ENCODE measurements around the gene HENMT1. TPM values are rescaled to one million over a fixed set of nuclear protein-coding genes. Genes with fewer than 3 reads are reported as not detected.
"Not testable (repeated sequence)": the region's sequence is repeated elsewhere in the genome, so short reads cannot be mapped to it uniquely, and the experiment has no call there.

Gene HENMT1
- total RNA-seq (2014; rRNA removed; shearing (Covaris generic)), result not detected in 2 replicates
- 0.19 TPM in 2 replicates for polyA plus RNA-seq (2015; cell fraction: cytosol; rRNA removed)
- not detected in 2 replicates for polyA plus RNA-seq (2015; cell fraction: nucleus; rRNA removed)

DNA sequence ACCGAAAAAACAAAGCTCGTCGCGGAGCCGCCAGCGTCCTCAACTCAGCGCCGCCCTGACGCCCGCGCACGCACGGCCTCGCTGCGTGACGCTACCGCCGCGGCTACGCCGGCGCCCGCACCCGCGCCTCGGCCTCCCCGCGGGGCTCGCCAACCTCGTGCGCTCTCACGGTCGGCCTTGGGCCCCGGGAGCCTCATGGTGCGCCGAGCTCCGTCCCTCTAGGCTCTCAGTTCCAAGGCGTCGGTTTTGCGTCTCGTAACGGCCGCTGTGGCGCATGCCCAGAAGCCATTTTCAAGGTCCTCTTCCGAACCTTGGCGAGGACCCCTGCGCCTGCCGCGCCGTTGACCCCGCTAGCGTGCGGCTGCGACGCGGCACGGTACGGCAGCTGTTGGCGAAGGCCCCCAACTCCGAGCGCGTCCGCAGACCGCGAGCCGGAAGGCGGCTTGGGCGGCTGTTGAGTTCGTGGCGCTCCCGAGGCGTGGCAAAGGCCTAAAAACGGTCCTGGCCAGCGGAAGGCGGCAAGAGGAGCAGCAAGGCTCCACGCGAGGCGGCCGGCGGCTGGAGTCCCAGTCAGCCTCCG, at the start of gene HENMT1:
HENMT1 (minus strand) TSS at position 64 of the 580 bp plus-strand sequence. CDS start 1,209 bp downstream, outside the sequence.
- DNase-seq (ENCODE audit: low read depth, low spot score), result no peak
- in situ Hi-C loops (cut with HindIII; ENCODE audit: low pct_unique_long_range_greater_than_20kb, low sequenced_read_pairs), result no loop called here

DNA sequence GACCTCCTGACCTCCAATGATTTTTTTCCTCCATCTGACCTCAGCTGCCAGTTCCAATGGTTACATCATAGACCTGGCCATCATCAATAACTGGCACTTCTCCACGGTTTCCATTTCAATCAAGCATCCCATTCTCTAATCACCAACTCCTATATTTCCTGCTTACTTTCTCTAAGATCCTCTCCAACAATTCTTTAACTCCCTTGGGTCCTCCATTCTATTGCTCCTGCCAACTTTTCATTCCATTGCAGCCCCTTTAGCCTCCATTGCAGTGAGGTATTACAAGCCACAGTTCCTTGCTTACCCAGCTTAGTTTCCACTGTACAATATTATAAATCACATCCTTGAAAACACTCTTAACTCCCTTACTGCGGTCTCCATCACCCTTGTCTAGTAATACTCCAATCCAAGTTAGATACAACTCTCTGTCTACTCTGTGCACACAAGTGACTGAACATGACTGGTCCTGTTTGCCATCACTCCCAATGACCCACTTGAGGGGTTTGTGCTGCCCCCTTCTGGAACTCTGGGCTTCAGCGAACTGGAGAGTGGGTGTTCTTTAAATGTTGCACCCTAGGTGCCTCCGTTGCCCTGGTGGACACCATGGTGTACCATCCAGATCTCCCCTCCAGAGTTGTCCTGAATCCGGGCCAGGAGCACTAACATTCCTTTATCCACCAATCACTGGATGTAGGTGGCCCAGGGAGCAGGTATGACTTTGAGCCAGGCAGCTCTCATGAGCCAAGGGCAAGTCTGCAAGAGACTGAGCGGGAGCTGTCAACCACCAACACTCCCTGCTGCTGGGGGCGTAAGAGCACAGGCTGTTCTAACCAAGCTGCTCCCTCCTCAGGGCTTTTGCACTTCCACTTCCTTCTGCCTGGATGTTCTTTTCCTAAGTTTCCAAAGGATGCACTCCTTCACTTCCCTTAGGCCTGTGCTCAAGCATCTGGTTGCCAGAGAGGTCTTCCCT, 48.1 kb upstream of the HENMT1 start:
- in situ Hi-C loops (cut with HindIII; ENCODE audit: low pct_unique_long_range_greater_than_20kb, low sequenced_read_pairs), result no loop called here
- peak; percentile 74 for DNase-seq (ENCODE audit: low read depth, low spot score)

DNA sequence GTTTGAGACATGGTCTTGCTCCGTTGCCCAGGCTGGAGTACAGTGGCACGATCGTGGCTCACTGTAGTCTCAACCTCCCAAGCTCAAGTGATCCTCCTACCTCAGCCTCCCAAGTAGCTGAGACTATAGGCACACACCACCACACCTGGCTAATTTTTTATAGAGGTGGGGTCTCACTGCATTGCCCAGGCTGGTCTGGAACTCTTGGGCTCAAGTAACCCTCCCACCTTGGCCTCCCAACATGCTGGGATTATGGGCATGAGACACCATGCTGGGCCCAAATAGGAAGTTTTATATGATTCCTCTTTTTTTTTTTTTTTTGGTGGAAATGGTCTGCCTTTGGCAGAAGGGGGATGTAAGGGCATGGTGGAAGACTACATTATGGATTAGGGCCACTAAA, 45.8 kb upstream of the HENMT1 start:
- in situ Hi-C loops (cut with HindIII; ENCODE audit: low pct_unique_long_range_greater_than_20kb, low sequenced_read_pairs), result no loop called here
- DNase-seq (ENCODE audit: low read depth, low spot score), result no peak

DNA sequence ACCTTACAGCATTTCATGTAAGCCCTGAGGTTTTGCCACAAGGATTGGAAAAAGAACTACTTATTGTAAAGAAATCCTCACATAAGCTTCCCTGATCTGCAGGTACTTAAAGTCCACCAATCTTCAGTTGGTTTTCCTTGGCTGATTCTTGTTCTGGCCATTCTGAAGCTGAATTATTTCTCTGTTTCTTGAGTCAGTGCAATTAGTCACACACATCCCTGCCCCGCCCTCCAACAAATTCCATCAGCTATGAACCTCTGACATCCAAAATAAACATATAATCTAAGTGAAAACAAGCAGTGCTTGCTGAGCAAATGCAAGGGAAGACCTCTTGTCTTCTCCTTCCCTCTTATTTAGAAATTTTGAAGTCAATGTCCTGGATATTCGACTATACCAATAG, 43.6 kb upstream of the HENMT1 start:
- in situ Hi-C loops (cut with HindIII; ENCODE audit: low pct_unique_long_range_greater_than_20kb, low sequenced_read_pairs), result no loop called here
- no peak for DNase-seq (ENCODE audit: low read depth, low spot score)

DNA sequence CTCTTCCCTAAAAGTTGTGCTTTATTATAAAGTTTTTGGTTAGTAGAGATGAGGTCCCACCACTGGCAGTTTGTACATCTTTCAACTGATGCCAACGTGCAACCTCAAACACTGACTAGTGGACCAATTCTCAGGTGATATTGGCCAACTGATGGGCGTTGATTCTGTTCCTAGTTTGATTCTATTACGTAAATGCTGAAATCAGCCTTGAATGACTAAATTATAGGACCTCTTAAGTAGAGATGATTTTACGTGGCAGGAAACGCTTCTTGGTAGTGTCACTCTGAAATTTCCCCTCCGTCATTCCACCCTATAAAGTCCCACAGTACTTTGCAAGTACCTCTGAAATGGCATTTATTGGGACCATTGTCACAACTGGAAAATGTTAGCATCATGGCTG, 43.0 kb upstream of the HENMT1 start:
- in situ Hi-C loops (cut with HindIII; ENCODE audit: low pct_unique_long_range_greater_than_20kb, low sequenced_read_pairs), result no loop called here
- no peak for DNase-seq (ENCODE audit: low read depth, low spot score)

DNA sequence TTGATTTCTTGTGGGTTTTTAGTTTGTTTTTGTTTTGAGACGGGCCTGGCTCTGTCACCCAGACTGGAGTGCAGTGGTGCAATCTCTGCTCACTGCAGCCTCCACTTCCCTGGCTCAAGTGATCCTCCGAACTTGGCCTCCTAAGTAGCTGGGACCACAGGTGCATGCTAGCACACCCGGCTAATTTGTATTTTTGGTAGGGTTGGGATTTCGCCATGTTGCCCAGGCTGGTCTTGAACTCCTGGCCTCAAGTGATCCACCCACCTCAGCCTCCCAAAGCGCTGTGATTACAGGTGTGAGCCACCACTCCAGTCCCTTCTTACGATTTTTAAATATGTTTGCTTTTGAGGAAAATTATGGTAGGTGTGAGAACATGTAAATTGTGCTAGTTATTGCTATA, 41.2 kb upstream of the HENMT1 start:
- in situ Hi-C loops (cut with HindIII; ENCODE audit: low pct_unique_long_range_greater_than_20kb, low sequenced_read_pairs); DNase-seq (ENCODE audit: low read depth, low spot score): not testable (repeated sequence)

DNA sequence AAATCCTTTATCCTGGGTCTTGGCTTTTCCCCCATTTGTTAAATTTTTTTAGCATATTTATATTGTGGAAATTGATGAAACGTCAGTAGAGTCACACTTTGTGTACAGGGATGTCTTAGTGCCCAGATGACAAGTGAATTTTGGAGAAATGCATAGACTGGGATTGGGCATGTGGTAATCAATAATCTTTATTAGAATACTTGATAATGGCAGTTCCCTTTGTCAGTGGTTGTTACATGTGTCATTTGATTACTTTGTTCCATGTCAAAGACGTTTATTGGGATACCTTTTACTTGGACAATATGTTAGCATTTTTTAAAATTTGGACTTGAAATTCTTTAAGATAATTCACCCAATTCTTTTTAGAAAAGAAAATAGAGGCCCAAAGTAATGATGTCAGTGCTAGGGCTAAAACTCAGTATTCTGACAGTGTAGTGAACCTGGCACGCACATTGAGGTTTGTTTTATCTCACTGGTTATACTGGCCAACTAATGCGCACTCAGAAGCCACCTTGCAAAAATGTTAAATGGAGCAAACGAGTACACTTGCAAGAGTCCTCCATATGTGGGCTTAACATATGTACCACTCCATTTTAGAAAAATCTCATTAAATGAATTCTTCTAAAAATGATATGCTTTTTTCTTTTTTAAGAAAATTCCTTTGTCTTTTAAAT, 40.4 kb upstream of the HENMT1 start:
- no peak for DNase-seq (ENCODE audit: low read depth, low spot score)
- in situ Hi-C loops (cut with HindIII; ENCODE audit: low pct_unique_long_range_greater_than_20kb, low sequenced_read_pairs), result no loop called here

DNA sequence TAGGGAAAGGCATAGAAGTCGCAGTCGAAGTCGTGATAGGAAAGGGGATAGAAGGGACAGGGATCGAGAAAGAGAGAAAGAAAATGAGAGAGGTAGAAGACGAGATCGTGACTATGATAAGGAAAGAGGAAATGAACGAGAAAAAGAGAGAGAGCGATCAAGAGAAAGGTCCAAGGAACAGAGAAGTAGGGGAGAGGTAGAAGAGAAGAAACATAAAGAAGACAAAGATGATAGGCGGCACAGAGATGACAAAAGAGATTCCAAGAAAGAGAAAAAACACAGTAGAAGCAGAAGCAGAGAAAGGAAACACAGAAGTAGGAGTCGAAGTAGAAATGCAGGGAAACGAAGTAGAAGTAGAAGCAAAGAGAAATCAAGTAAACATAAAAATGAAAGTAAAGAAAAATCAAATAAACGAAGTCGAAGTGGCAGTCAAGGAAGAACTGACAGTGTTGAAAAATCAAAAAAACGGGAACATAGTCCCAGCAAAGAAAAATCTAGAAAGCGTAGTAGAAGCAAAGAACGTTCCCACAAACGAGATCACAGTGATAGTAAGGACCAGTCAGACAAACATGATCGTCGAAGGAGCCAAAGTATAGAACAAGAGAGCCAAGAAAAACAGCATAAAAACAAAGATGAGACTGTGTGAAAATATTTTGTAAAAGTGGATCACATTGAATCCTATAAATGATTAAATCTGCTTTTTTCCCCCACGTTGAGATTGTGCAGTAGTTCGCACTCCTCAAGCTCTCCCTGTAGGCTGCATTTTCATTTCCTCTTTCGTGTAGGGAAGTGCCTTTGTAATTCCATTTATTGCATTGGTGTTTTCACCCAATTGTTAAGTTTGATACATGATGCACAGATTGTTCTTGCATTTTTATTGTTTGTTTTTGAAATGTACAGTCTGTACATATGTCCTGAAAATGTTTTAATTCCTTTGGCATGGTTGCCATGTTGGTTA, 38.8 kb upstream of the HENMT1 start:
- no peak for DNase-seq (ENCODE audit: low read depth, low spot score)
- in situ Hi-C loops (cut with HindIII; ENCODE audit: low pct_unique_long_range_greater_than_20kb, low sequenced_read_pairs), result no loop called here

DNA sequence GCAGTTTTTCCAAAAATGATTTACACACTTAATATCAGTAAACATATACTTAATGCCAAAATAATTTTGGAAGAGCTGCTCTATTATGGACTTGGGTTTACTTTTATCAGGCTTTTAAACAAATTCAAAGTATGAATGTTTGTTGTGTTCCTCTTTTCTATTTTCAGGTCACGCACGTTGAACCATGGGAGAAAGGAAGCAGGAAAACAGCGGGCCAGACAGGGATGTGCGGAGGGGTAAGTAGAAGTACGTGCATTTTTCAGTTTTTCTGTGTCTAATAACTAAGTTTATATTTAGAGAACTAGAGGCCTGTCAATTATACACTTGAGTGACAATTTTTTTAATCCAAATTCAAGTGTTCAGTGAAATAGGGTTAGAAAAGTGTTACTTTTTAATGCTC, 34.6 kb upstream of the HENMT1 start:
- in situ Hi-C loops (cut with HindIII; ENCODE audit: low pct_unique_long_range_greater_than_20kb, low sequenced_read_pairs), result no loop called here
- no peak for DNase-seq (ENCODE audit: low read depth, low spot score)

DNA sequence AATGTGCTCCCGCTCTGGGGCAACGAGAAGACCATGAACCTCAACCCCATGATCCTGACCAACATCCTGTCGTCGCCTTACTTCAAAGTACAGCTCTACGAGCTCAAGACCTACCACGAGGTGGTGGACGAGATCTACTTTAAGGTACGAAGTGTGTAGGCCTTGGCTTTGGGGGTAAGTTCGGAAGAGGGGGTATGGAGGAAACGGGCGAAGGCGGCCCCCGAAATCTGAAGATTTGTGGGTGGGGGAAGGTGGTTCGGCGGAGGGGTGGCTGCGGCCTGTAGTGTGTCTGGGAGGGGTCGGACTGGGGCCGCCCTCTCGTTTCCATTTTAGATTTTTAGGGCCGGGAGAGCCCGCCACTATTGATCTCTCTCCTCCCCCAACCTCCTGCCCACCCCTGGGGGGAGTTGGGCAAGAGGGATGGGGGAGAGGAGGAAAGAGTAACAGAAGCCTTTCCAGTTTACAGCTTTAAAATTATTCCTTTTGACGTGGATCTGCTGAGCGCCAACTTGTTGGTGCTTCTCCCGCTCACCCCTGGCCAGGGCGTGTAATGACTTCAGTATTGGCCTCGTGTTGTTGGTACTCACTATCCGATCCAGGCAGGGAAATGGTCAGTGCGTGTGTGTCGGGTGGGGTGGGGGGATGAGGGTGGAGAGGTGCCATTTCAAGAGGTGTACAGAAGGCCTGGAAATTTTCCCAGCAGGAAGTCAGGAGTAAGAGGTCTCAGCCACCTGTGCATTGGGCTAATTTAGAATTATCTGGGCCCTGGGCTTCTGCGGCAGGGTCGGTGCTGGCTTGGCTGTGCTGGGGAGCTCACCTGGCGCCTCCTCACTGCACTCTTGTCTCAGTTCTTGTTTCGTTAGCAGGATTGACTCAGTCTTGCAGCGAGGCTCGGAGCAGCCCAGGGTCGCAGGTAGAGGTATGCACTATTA, 32.1 kb upstream of the HENMT1 start:
- in situ Hi-C loops (cut with HindIII; ENCODE audit: low pct_unique_long_range_greater_than_20kb, low sequenced_read_pairs), result no loop called here
- peak; percentile 63 for DNase-seq (ENCODE audit: low read depth, low spot score)

DNA sequence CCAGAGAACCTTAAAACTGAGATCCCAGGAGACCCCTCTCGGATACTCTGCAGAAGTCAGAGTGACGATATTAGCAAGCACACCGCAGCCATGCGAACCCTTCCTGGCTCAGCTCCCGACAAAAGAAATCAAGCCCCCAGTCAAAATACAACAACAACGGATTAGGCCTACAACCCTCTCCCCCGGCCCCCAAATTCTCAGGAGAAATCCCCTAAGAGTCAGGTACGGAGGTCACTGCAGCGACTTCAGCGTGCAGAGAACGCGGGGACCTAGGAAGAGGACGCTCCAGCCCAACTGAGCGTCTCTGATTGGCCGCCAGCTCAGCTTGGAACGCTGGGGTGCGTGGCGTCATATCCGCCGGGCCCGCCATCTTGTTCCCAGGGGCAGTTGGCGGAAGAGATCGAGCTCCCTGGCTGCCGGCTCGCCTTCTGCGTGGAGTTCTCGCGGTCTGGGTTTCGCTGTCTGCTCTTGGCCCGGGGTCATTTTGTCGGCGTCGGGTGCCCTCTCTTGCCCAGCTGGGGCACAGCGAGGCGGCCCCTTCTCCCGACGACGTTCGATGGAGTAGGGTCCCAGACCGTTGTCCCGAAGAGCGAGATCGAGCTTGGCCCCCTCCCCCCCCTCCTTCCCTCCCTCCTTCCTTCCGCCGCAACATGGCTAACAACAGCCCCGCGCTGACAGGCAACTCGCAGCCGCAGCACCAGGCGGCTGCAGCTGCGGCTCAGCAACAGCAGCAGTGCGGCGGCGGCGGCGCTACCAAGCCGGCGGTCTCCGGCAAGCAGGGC, 31.2 kb upstream of the HENMT1 start, which contains the start of gene PRPF38B:
PRPF38B (plus strand) TSS at position 369 of the 782 bp plus-strand sequence; CDS start at position 651, 282 bp downstream.
- in situ Hi-C loops (cut with HindIII; ENCODE audit: low pct_unique_long_range_greater_than_20kb, low sequenced_read_pairs), result no loop called here

DNA sequence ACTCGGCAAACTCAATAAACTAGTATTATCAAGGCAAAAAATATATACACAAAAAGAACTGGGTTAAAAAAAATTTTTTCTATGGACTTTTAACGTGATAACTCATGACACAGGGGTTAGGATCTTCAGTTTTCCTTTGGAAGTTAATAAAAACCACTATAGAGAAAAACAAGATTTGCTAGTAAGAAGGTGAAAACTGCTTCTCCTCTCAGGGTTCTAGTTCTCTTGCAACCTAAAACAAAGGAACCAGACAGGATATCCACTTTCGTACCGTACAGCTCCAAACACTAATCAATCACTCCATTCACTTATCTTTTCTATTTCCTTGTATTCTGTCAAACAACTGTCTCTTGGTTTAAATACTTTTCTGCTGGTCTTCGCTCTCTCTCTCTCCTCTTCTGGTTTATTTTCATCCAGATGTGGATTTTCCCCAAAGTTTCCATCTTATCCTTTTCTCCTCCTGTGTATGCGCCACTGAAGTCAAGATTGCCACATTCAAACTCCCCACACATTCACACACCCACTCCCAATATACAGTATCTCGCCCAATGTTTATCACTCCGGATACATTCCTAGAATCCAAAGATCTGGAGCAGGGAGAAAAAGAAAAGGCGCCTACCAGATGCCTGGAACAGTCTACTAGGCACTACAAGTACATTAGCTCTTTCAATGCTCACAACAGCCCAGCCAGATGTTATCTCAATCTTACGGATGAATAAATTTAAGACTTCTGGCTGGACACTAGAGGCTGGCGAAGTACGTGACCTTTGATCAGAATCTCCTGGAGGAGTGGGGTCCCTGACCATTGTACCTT, 30.4 kb upstream of the HENMT1 start:
- in situ Hi-C loops (cut with HindIII; ENCODE audit: low pct_unique_long_range_greater_than_20kb, low sequenced_read_pairs), result no loop called here

More for the DNA sequence above, 31.2 kb upstream of the HENMT1 start, which contains the start of gene PRPF38B:
- peak; percentile 89 for DNase-seq (ENCODE audit: low read depth, low spot score)

DNA sequence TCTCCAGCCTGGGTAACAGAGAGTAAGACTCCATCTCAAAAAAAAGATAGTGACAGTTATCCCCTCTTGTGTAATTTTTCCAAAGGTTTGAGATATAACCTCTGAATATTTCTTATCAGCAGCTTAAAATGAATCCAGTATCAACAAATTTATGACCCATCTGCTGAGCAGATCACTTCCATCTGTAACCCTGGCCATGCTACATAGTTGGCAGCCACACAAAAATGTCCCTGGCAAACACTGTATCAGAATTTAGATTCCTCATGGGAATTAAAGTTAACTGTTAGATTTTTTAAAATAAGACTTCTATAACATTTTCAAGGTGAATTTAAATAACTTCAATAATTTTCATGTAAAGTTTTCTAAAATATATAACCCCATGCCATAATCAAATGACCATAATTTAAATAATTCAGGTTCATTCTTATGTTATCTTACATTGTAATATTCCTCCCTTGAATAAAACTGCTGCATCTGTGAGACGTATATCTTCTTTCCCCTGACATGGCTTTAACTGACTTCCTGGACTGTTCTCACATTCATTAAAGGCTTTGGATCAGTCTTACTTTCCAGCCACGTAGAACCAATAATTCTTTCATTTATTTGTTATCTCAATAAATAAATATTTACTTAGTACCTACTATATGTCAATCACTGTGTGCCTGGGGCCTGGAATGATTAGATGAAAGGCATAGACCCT, 25.9 kb upstream of the HENMT1 start:
- DNase-seq (ENCODE audit: low read depth, low spot score), result no peak
- in situ Hi-C loops (cut with HindIII; ENCODE audit: low pct_unique_long_range_greater_than_20kb, low sequenced_read_pairs), result no loop called here

More for the DNA sequence above, 30.4 kb upstream of the HENMT1 start:
- DNase-seq (ENCODE audit: low read depth, low spot score), result no peak

DNA sequence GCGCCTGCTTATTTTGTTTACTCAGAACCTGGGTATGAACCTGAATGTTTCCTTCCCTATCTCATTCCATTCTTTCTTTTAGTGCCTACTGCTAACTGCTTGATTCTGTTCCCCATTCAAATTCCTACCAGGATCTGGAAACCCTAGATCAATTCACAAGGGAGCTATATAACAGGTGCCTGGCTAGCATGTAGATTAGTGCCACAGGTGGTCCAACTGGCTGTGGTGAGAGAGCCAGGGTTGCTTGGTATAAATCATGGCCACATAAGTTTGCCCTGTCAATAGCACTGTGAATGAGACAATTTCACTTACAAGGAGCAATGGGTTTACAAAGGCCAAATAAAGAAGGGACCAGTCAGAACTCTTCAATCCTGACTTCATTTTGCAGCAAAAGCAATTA, 24.6 kb upstream of the HENMT1 start:
- in situ Hi-C loops (cut with HindIII; ENCODE audit: low pct_unique_long_range_greater_than_20kb, low sequenced_read_pairs), result no loop called here
- DNase-seq (ENCODE audit: low read depth, low spot score), result no peak
